GM12874 (cell line): ENCODE results near the gene NGF.

Source experiments
- CTCF ChIP-seq: IDR thresholded peaks from 2 replicates; pipeline ENCODE4 v1.5.1; 2011; ENCODE audit warnings: low read depth, mild to moderate bottlenecking, control low read depth, low read length, moderate library complexity; ENCODE audit not compliant: insufficient read depth

NGF gene

DNA sequence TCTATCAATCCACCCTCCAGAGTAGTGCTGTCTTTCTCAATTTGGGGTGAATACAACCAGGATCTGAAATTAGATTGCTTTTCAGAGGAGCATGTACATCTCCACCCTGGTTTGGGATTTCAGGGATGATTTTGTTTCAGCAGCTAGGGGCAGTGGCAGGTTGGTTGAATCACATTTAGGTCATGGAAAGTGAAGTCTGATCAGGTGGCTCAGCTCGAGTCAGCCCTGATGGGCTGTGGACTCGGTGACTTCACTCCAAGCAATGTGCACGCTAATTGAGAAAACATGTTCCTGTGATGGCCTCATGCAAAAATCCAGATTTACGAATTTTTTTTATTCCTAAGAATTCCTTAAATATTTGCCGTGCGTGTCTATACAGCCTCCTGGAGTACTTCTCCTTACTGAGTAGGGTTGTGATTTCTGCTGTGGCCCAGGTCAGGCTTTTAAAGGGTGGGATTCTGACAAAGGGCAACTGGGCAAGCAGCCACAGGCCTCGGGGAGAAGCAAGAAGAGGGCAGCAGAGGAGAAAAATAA lies 7.5 kb downstream of the NGF start:
- no peak for TF ChIP-seq CTCF

GRCh38 chr1:115329965-115330364 lies 8.1 kb downstream of the NGF start:
- no peak for TF ChIP-seq CTCF

GRCh38 chr1:115327270-115327669 lies 10.8 kb downstream of the NGF start:
- TF ChIP-seq CTCF = no peak

GRCh38 chr1:115326419-115326818 lies 11.6 kb downstream of the NGF start:
- TF ChIP-seq CTCF = no peak

- TF ChIP-seq CTCF = no peak
These were observed 12.2 kb downstream of the NGF start for GRCh38 chr1:115325874-115326273.

GRCh38 chr1:115324649-115325420 lies 13.2 kb downstream of the NGF start:
- TF ChIP-seq CTCF = no peak

GRCh38 chr1:115323366-115324004 lies 14.6 kb downstream of the NGF start:
- TF ChIP-seq CTCF = no peak
